CD14-positive monocyte (primary cell): ENCODE results near the gene GDF11. TPM values are rescaled to one million over a fixed set of nuclear protein-coding genes. Genes with fewer than 3 reads are reported as not detected.
A peak's percentile ranks its signal among the peaks of the same experiment; 100 is the strongest.

Experiments used
- DNase-seq, 3 donors: peaks; one replicate each; pipeline ENCODE4 v3.0.0-alpha.2; 2011 to 2022
- H2AFZ ChIP-seq: 2 replicates; pipeline ENCODE4 v1.6.0; 2012; ENCODE audit warnings: mild to moderate bottlenecking, low read depth, low read length, inconsistent platforms; ENCODE audit not compliant: insufficient read depth, poor library complexity, severe bottlenecking
- H3K27ac ChIP-seq, 2 donors: 1 replicate in 1 of 2; 2 replicates in 1 of 2; pipeline ENCODE4 v1.5.1; 2012 to 2013; ENCODE audit warnings: low read length in 2 of 2, control low read depth in 1 of 2, inconsistent platforms in 1 of 2, low read depth in 1 of 2, mild to moderate bottlenecking in 1 of 2
- H3K27me3 ChIP-seq, 2 donors: one replicate each; pipeline versions ENCODE4 v1.6.0 to v1.6.1; 2011 to 2013; ENCODE audit warnings: low read length in 2 of 2; ENCODE audit not compliant: control insufficient read depth in 2 of 2, insufficient read depth in 2 of 2
- H3K36me3 ChIP-seq, 2 donors: replicated peaks in 1 of 2; 1 replicate in 1 of 2; 2 replicates in 1 of 2; pipeline versions ENCODE4 v1.5.1 to v1.6.1; 2012 to 2013; ENCODE audit warnings: low read length in 2 of 2, control low read depth in 1 of 2, inconsistent platforms in 1 of 2, mild to moderate bottlenecking in 1 of 2; ENCODE audit not compliant: insufficient read depth in 2 of 2, control insufficient read depth in 1 of 2
- H3K4me1 ChIP-seq, 2 donors: 1 replicate in 1 of 2; 2 replicates in 1 of 2; pipeline versions ENCODE4 v1.5.1 to v1.6.1; 2012 to 2013; ENCODE audit warnings: low read length in 2 of 2, control low read depth in 1 of 2, inconsistent platforms in 1 of 2, mild to moderate bottlenecking in 1 of 2, moderate library complexity in 1 of 2; ENCODE audit not compliant: insufficient read depth in 2 of 2, control insufficient read depth in 1 of 2
- H3K4me2 ChIP-seq: replicated peaks from 2 replicates; pipeline ENCODE3; 2012; ENCODE audit warnings: low read length, moderate library complexity, mild to moderate bottlenecking; ENCODE audit not compliant: poor library complexity, severe bottlenecking; ENCODE audit errors: extremely low read depth
- H3K4me3 ChIP-seq, 3 experiments: fragments of 200-600 bp in 1 of 3; sonication (generic) in 1 of 3; replicated peaks in 1 of 3; 1 replicate in 2 of 3; 2 replicates in 1 of 3; pipeline ENCODE4 v1.5.1; 2011 to 2013; ENCODE audit warnings: low read length in 3 of 3, mild to moderate bottlenecking in 3 of 3, control low read depth in 2 of 3, low read depth in 2 of 3, inconsistent platforms in 1 of 3, moderate library complexity in 1 of 3
- H3K79me2 ChIP-seq: 2 replicates; pipeline ENCODE4 v1.6.0; 2012; ENCODE audit warnings: mild to moderate bottlenecking, control low read depth, inconsistent platforms, low read length, moderate library complexity; ENCODE audit not compliant: insufficient read depth
- H3K9ac ChIP-seq: 2 replicates; pipeline ENCODE4 v1.6.0; 2017; ENCODE audit warnings: low read length, mild to moderate bottlenecking; ENCODE audit not compliant: insufficient read depth, poor library complexity, severe bottlenecking
- H3K9me3 ChIP-seq, 2 donors: replicated peaks in 1 of 2; 1 replicate in 1 of 2; 2 replicates in 1 of 2; pipeline versions ENCODE4 v1.5.1 to v1.6.1; 2012 to 2013; ENCODE audit warnings: low read length in 2 of 2, control low read depth in 1 of 2; ENCODE audit not compliant: control insufficient read depth in 1 of 2, insufficient read depth in 1 of 2
- H4K20me1 ChIP-seq: 2 replicates; pipeline ENCODE4 v1.6.0; 2012; ENCODE audit warnings: mild to moderate bottlenecking, low read length, control low read depth, moderate library complexity; ENCODE audit not compliant: insufficient read depth
- H3K27ac Mint-ChIP-seq, 7 donors: one replicate each; pipeline ENCODE4 v1.8.0; 2020; ENCODE audit warnings: mild to moderate bottlenecking in 7 of 7, mixed read lengths in 7 of 7, moderate library complexity in 6 of 7, inconsistent platforms in 2 of 7
- H3K27me3 Mint-ChIP-seq, 3 donors: one replicate each; pipeline ENCODE4 v1.8.0; 2021 to 2022; ENCODE audit warnings: low read depth in 3 of 3, mild to moderate bottlenecking in 3 of 3, mixed read lengths in 3 of 3, moderate library complexity in 3 of 3, inconsistent platforms in 1 of 3
- H3K36me3 Mint-ChIP-seq, 2 donors: one replicate each; pipeline ENCODE4 v1.8.0; 2020; ENCODE audit warnings: mixed read lengths in 2 of 2, inconsistent platforms in 1 of 2, mild to moderate bottlenecking in 1 of 2
- H3K4me1 Mint-ChIP-seq: one replicate; pipeline ENCODE4 v1.8.0; 2020; ENCODE audit warnings: mild to moderate bottlenecking, mixed read lengths
- H3K4me3 Mint-ChIP-seq, 2 donors: one replicate each; pipeline ENCODE4 v1.8.0; 2020; ENCODE audit warnings: mild to moderate bottlenecking in 2 of 2, mixed read lengths in 2 of 2, moderate library complexity in 1 of 2
- H3K9me3 Mint-ChIP-seq, 7 donors: one replicate each; pipeline ENCODE4 v1.8.0; 2020 to 2022; ENCODE audit warnings: mixed read lengths in 7 of 7, mild to moderate bottlenecking in 6 of 7, moderate library complexity in 6 of 7, inconsistent platforms in 2 of 7
- CTCF ChIP-seq: fragments of 200-600 bp; IDR thresholded peaks from one replicate; pipeline ENCODE4 v1.8.0; 2022; ENCODE audit warnings: antibody characterized with exemption, mild to moderate bottlenecking
- WGBS: methylation state at CpG from one replicate; pipeline ENCODE4 v1.1.5; 2013; ENCODE audit warnings: missing lambda C conversion rate; ENCODE audit not compliant: insufficient coverage; 5-methylcytosine and 5-hydroxymethylcytosine counted together
- intact Hi-C, 2 donors: fragments of 100-400 bp; cut with micrococcal nuclease; formaldehyde crosslinking; loops; one replicate each; pipeline versions ENCODE4 v1.15.0 to v1.15.1; 2023
- polyA plus RNA-seq, 3 donors: library from polyadenylated mRNA; depleted of rRNA in 1 of 3; unstranded in 2 of 3; stranded (reverse) in 1 of 3; fragments of 300-500 nt in 2 of 3; fragments of >200 nt in 1 of 3; fragmentation: Illumina TruSeq in 2 of 3; gene quantifications; 1 replicate in 2 of 3; 2 replicates in 1 of 3; pipeline ENCODE4 v1.2.3, GENCODE V29; 2012 to 2021

The GDF11 gene
- polyA plus RNA-seq, 3 donors = 0.08 to 0.09 (median 0.09) TPM

DNA sequence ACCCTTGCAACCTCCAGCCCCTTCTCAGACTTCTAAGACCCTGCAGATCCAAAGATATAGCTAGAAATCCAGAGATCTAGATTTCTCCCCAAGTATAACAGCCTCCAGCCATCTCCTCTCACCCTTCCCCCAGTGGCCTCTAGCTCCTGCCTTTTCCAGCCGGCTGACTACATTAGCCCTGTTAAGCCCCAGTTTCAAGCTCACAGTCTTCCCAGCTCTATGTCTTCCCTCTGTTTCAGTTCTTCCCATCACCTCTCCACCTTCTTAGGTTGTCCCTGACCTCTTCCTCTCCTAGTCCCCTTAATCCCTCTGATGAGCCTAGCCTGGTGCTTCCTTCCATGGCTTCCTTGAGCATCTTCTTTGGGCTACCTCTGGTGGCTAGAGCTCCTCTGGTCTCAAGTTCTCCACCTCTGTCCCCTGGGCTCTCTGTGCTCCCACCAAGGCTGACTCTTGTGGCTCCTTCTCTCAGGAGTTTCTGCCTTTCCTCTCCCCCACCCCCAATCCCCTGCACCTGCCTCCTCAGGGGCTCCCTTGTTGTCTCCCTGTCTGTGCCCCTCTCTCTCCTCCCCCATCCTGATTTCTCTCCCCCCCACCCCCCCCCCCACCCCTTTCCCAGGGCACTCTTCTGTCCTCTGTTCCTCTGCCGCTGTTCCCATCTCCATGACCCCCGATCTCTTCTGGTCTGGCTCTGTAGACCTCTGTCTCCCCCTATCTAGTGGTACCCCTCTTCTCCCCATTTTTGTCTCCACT, 816 bp upstream of the GDF11 start:
- Histone ChIP-seq H2AFZ (peak overlapping the region; percentile 71), H4K20me1 (no peaks in the 10 kb centered on the region), H3K9ac (peak overlapping the region; percentile 25), H3K4me2 (peak overlapping the region; percentile 65), H3K27me3 (peaks cover 22 to 33% of the 10 kb centered on the region in 2 donors), H3K9me3 (no peaks in the 10 kb centered on the region), H3K27ac (no peak overlapping the region), H3K36me3 (no peaks in the 10 kb centered on the region), H3K4me3 (peak overlapping the region in 1 of 3 experiments; percentile 65), H3K4me1 (peaks cover 26 to 33% of the 10 kb centered on the region in 2 donors), H3K79me2 (no peaks in the 10 kb centered on the region)
- intact Hi-C loops = loop anchor here in 1 of 2 donors (10.0 kb wide), 1 partner anchor 283 kb away; the partner anchor contains the start of gene IKZF4
- TF ChIP-seq CTCF = no peak
- peaks cover 43% of the 10 kb centered on the region for H3K4me1 Mint-ChIP-seq
- no peak for DNase-seq
- H3K9me3 Mint-ChIP-seq = peaks cover 0 to 9% (median 0%) of the 10 kb centered on the region in 7 donors
- peak overlapping the region in 2 of 7 donors; percentile 60 to 71 for H3K27ac Mint-ChIP-seq
- H3K36me3 Mint-ChIP-seq = peaks cover 0 to 5% of the 10 kb centered on the region in 2 donors
- peaks cover 37 to 50% (median 48%) of the 10 kb centered on the region in 3 donors for H3K27me3 Mint-ChIP-seq
- WGBS = 31% methylated on average over 3 of the region's 3 CpGs
- peak overlapping the region; percentile 77 to 79 for H3K4me3 Mint-ChIP-seq

- Histone ChIP-seq H2AFZ (peak overlapping the region; percentile 79), H3K4me2 (peak overlapping the region; percentile 88), H3K36me3 (no peaks in the 10 kb centered on the region), H4K20me1 (no peaks in the 10 kb centered on the region), H3K9me3 (no peaks in the 10 kb centered on the region), H3K4me3 (peak overlapping the region; percentile 21 to 78 (median 47)), H3K9ac (peak overlapping the region; percentile 32), H3K27me3 (peaks cover 22 to 33% of the 10 kb centered on the region in 2 donors), H3K27ac (no peak overlapping the region), H3K4me1 (peaks cover 15 to 17% of the 10 kb centered on the region in 2 donors), H3K79me2 (no peaks in the 10 kb centered on the region)
- H3K36me3 Mint-ChIP-seq = peaks cover 0 to 5% of the 10 kb centered on the region in 2 donors
- peak; percentile 35 to 41 (median 39) for DNase-seq
- peaks cover 29% of the 10 kb centered on the region for H3K4me1 Mint-ChIP-seq
- no peak overlapping the region for H3K27ac Mint-ChIP-seq
- intact Hi-C loops = loop anchor here in 1 of 2 donors (10.0 kb wide), 1 partner anchor 281 kb away; the partner anchor contains the start of gene IKZF4
- TF ChIP-seq CTCF = no peak
- peak overlapping the region; percentile 81 to 94 for H3K4me3 Mint-ChIP-seq
- WGBS = under 1% methylated on average over 65 of the region's 73 CpGs
- peaks cover 36 to 50% (median 48%) of the 10 kb centered on the region in 3 donors for H3K27me3 Mint-ChIP-seq
- peaks cover 0 to 9% (median 0%) of the 10 kb centered on the region in 7 donors for H3K9me3 Mint-ChIP-seq
These were observed 751 bp downstream of the GDF11 start for GRCh38 chr12:55743406-55744339.
